Spleen (tissue), 7 donors: ENCODE results near the gene KLHDC7B.

Experiments
- POLR2A ChIP-seq, 3 donors: fragments of 450-650 bp; IDR thresholded peaks; one replicate each; pipeline ENCODE4 v1.5.1; 2017; ENCODE audit warnings: antibody characterized with exemption in 3 of 3, mild to moderate bottlenecking in 1 of 3
- TF ChIP-seq, protein P1 (sequence below), 11 experiments: fragments of 200-600 bp in 7 of 11; fragments of 450-650 bp in 4 of 11; sonication (generic) in 4 of 11; IDR thresholded peaks in 8 of 11; conservative IDR thresholded peaks in 3 of 11; 1 replicate in 7 of 11; 2 replicates in 4 of 11; pipeline versions ENCODE4 v1.4.0 to v1.8.0; 2016 to 2021; ENCODE audit warnings: antibody characterized with exemption in 11 of 11, inconsistent platforms in 4 of 11, mild to moderate bottlenecking in 1 of 11
- donor health status: DM: no; HTN: no; CAD: no; lungs with moderate emphysema.
- donor health status: DM: no; HTN: no; CAD: no.
- donor health status: DM: no; HTN: no; CAD: no.

DNA sequence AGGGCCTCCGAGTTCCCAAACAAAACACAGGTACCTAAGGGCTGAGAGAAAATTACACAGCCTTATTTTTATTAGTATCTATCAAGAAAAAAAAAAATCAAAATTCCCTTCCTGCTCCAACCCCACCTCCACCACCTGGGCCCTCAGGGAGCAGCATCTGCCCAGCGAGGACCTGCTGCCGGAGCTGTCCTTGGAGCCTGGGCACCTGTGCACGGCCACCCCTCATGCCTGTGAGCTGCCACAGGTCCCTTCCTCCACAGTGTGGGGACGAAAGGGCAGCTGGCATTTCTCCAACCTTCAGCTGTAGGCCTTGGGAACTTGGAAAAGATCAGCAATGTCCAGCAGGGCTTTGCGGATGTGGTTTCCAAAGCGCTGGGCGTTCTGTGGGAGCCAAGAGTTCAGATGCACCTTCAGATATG, 23.4 kb downstream of the KLHDC7B start:
- TF ChIP-seq, protein P1, sequence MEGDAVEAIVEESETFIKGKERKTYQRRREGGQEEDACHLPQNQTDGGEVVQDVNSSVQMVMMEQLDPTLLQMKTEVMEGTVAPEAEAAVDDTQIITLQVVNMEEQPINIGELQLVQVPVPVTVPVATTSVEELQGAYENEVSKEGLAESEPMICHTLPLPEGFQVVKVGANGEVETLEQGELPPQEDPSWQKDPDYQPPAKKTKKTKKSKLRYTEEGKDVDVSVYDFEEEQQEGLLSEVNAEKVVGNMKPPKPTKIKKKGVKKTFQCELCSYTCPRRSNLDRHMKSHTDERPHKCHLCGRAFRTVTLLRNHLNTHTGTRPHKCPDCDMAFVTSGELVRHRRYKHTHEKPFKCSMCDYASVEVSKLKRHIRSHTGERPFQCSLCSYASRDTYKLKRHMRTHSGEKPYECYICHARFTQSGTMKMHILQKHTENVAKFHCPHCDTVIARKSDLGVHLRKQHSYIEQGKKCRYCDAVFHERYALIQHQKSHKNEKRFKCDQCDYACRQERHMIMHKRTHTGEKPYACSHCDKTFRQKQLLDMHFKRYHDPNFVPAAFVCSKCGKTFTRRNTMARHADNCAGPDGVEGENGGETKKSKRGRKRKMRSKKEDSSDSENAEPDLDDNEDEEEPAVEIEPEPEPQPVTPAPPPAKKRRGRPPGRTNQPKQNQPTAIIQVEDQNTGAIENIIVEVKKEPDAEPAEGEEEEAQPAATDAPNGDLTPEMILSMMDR (IDR thresholded peaks at IDR 0.05 in 8 of 11, conservative IDR thresholded peaks at IDR 0.05 in 3 of 11), result no peak
- no peak for TF ChIP-seq POLR2A (IDR thresholded peaks at IDR 0.05)
